HepG2 (cell line): ENCODE data around the gene PDE3B. TPM values are rescaled to one million over a fixed set of nuclear protein-coding genes. Genes with fewer than 3 reads are reported as not detected.

Experiments
- ATF6 ChIP-seq: sonication (generic); formaldehyde crosslinking; conservative IDR thresholded peaks from 2 replicates; pipeline ENCODE4 v1.4.0; 2020; ENCODE audit warnings: missing genetic modification reagents
- FOXP1 ChIP-seq, 2 experiments: fragments of 450-650 bp in 1 of 2; IDR thresholded peaks; 2 replicates each; pipeline ENCODE4 v1.6.1; 2017 to 2018; ENCODE audit warnings: antibody characterized with exemption in 1 of 2
- KDM2A ChIP-seq: sonication (generic); formaldehyde crosslinking; IDR thresholded peaks from 2 replicates; pipeline ENCODE4 v1.4.0; 2020; ENCODE audit warnings: low read depth, missing genetic modification reagents, borderline replicate concordance
- MATR3 ChIP-seq: sonication (generic); formaldehyde crosslinking; IDR thresholded peaks from 2 replicates; pipeline ENCODE4 v1.4.0; 2020; ENCODE audit warnings: missing genetic modification reagents
- NAIF1 ChIP-seq: sonication (generic); formaldehyde crosslinking; IDR thresholded peaks from 2 replicates; pipeline ENCODE4 v1.5.0; 2020; ENCODE audit warnings: mild to moderate bottlenecking, missing genetic modification reagents, borderline replicate concordance
- NONO ChIP-seq, 2 experiments: fragments of 450-650 bp in 1 of 2; sonication (generic) in 1 of 2; formaldehyde crosslinking in 1 of 2; IDR thresholded peaks in 1 of 2; conservative IDR thresholded peaks in 1 of 2; 2 replicates each; pipeline versions ENCODE4 v1.6.1 to v1.8.0; 2017 to 2022; ENCODE audit warnings: mild to moderate bottlenecking in 1 of 2, missing genetic modification reagents in 1 of 2, moderate library complexity in 1 of 2
- PAX8 ChIP-seq: sonication (generic); formaldehyde crosslinking; IDR thresholded peaks from 2 replicates; pipeline ENCODE4 v1.8.0; 2022; ENCODE audit warnings: mild to moderate bottlenecking, missing genetic modification reagents, borderline replicate concordance
- SKI ChIP-seq: fragments of 450-650 bp; IDR thresholded peaks from one replicate; pipeline ENCODE4 v1.6.1; 2018; ENCODE audit warnings: mild to moderate bottlenecking; ENCODE audit not compliant: partially characterized antibody
- SMYD3 ChIP-seq: sonication (generic); formaldehyde crosslinking; IDR thresholded peaks from 2 replicates; pipeline ENCODE4 v1.8.1; 2023; ENCODE audit warnings: mild to moderate bottlenecking, missing genetic modification reagents
- SRSF9 ChIP-seq: fragments of 200-400 bp; formaldehyde crosslinking; IDR thresholded peaks from 2 replicates; pipeline ENCODE4 v1.6.1; 2018; ENCODE audit warnings: borderline replicate concordance, mild to moderate bottlenecking, low read depth, low read length; ENCODE audit not compliant: insufficient read depth, poor library complexity, severe bottlenecking
- WIZ ChIP-seq: sonication (generic); formaldehyde crosslinking; IDR thresholded peaks from 2 replicates; pipeline ENCODE4 v1.5.1; 2020; ENCODE audit warnings: mild to moderate bottlenecking, missing genetic modification reagents
- ZNF414 ChIP-seq: sonication (generic); formaldehyde crosslinking; IDR thresholded peaks from 2 replicates; pipeline ENCODE4 v1.5.0; 2020; ENCODE audit warnings: missing genetic modification reagents
- ZNF563 ChIP-seq: sonication (generic); formaldehyde crosslinking; IDR thresholded peaks from 2 replicates; pipeline ENCODE4 v1.8.0; 2022; ENCODE audit warnings: mild to moderate bottlenecking, moderate library complexity, missing genetic modification reagents
- ZNF574 ChIP-seq: sonication (generic); formaldehyde crosslinking; IDR thresholded peaks from 2 replicates; pipeline ENCODE4 v1.4.0; 2020; ENCODE audit warnings: missing genetic modification reagents
- ZNF709 ChIP-seq: sonication (generic); formaldehyde crosslinking; IDR thresholded peaks from 2 replicates; pipeline ENCODE4 v1.5.0; 2020; ENCODE audit warnings: mild to moderate bottlenecking, missing genetic modification reagents
- polyA plus RNA-seq, 8 experiments: library from polyadenylated mRNA; depleted of rRNA in 3 of 8; stranded (reverse) in 7 of 8; unstranded in 1 of 8; fragments of >200 nt; fragmentation: Illumina TruSeq in 4 of 8; extraction: Trizol in 4 of 8; gene quantifications; 2 replicates each; pipeline versions ENCODE4 v1.2.1 to v1.2.3, GENCODE V29; 2011 to 2016; ENCODE audit warnings: low read depth in 4 of 8, missing spikeins in 1 of 8, mixed read lengths in 1 of 8; ENCODE audit not compliant: insufficient read depth in 1 of 8
- total RNA-seq, 5 experiments: library from RNA; depleted of rRNA; stranded (reverse); fragments of >200 nt; fragmentation: Illumina TruSeq; extraction: Trizol; gene quantifications; 2 replicates each; pipeline ENCODE4 v1.2.3, GENCODE V29; 2016; ENCODE audit warnings: low read depth in 1 of 5

Gene PDE3B
- total and polyA plus RNA-seq, 2 of the 13 experiments (the other 11 are each of a cell fraction or from before 2014, with no cell fraction given), result 14.1 to 26.5 TPM

GRCh38 chr11:14642873-14643696 is 519 bp upstream of the PDE3B start (continued):
- no peak for TF ChIP-seq ATF6
- no peak for TF ChIP-seq SMYD3 (CRISPR knock-in tag)
- TF ChIP-seq MATR3 (CRISPR knock-in tag), result no peak
- 0 out of 2 replicates have a peak, but pooled peaks have one; percentile 39 for TF ChIP-seq ZNF414 (CRISPR knock-in tag)
- peak; percentile 73; the same call in 1 of the 2 replicates for TF ChIP-seq ZNF574 (CRISPR knock-in tag)
- no peak for TF ChIP-seq WIZ (CRISPR knock-in tag)
- TF ChIP-seq ZNF563 (CRISPR knock-in tag), result peak; percentile 78; the same call in 1 of the 2 replicates
- no peak for TF ChIP-seq FOXP1 (IDR thresholded peaks at IDR 0.05)
- no peak for TF ChIP-seq FOXP1 (CRISPR knock-in tag; IDR thresholded peaks at IDR 0.05)
- peak; percentile 69; the same call in 1 of the 2 replicates for TF ChIP-seq KDM2A (CRISPR knock-in tag)
- TF ChIP-seq NONO (IDR thresholded peaks at IDR 0.05), result no peak
- TF ChIP-seq NONO (CRISPR knock-in tag; conservative IDR thresholded peaks at IDR 0.05), result 0 out of 2 replicates have a peak, but pooled peaks have one; percentile 19
- TF ChIP-seq SKI, result no peak
- TF ChIP-seq PAX8 (CRISPR knock-in tag), result no peak
- 0 out of 2 replicates have a peak, but pooled peaks have one; percentile 37 for TF ChIP-seq NAIF1 (CRISPR knock-in tag)
- TF ChIP-seq ZNF709 (CRISPR knock-in tag), result peak; percentile 85
- TF ChIP-seq SRSF9, result no peak
